ENCODE measurements around the gene SPRN.
A peak's percentile ranks its signal among the peaks of the same experiment; 100 is the strongest.
"Not testable (repeated sequence)": the region's sequence is repeated elsewhere in the genome, so short reads cannot be mapped to it uniquely, and the experiment has no call there.

SPRN gene

DNA sequence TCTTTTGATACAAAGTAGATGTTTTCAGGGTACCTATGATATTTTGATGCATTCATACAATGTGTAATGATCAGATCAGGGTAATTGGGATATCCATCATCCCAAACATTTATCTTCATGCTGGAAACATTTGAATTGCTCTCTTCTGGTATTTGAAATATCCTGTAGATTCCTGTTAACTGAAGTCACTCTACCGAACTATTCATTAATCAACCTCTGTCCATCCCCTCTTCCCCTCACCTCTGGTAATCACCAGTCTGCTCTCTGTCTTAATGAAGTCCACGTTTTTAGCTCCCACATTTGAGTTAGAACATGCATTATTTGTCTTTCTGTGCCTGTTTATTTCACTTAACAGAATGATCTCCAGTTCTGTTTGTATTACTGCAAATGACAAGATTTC is 19.2 kb downstream of the SPRN start:
- no peak for DNase-seq

DNA sequence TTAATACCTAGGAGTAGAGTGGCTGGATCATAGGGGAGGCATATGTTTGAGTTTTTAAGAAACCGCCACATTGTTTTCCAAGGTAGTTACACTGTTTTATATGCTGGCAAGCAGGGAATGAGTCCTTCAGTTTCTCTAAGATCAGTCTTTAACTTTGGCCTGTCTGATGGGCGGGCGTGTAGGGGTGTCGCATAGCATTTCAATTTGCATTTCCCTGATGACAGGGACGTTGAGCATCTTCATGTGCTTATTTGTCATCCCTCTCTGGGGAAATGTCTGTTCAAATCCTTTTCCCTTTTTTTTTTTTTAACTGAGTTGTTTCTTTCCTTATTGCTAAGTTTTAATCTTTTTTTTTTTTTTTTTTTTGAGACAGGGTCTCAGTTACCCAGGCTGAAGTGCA is 20.6 kb downstream of the SPRN start:
- DNase-seq, result no peak

GRCh38 chr10:133403359-133403758 is 21.1 kb downstream of the SPRN start:
- no peak for DNase-seq

DNA sequence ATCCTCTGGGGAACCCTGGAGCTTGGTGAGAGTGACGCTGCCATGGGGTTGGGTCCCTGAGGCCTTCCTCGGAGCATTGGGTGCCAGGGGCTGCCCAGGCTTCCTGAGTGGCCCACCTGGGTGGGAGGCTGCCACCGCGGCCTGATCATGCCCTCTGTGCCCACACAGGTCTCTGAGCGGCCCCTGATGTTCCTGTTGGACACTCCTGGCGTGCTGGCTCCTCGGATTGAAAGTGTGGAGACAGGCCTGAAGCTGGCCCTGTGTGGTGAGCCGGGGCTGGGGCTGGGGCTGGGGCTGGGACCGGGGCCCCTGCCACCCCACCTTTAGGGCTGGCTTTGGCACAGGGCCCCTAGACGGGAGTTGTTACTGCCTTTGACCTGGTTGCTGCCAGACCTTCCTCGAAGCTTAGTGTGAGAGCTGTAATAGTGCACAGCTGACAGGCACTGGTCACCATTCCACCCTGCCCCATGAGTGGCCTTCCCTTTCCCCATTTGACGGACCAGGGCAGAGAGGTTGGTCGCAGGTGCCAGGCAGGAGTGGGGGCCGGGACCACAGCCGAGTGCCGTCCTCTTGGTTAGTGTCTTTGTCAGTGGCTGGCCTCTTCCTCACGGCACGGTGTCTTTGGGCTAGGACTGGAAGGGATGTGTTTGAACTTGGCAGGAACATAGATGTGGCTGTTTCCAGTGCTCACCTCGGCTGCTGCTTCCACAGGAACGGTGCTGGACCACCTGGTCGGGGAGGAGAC is 22.3 kb downstream of the SPRN start:
- DNase-seq, result no peak

DNA sequence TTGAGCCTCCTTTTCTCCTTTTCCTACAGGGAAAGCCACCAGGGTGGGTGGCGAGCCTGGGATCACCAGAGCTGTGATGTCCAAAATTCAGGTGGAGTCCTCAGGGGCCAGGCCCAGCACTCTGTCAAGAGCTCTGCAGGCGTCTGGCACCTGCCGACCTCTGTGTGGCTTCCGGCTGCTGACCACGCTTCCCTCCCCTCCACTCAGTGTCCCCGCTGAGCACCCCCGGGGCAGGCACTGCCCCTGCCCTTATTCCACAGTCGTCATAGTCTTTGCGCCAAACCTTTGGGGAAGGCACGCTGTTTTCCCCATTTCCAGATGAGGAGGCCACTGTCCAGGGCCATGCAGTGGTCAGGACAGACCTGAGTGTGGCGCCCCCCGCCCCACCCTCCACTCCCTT is 22.9 kb downstream of the SPRN start:
- DNase-seq, result no peak

DNA sequence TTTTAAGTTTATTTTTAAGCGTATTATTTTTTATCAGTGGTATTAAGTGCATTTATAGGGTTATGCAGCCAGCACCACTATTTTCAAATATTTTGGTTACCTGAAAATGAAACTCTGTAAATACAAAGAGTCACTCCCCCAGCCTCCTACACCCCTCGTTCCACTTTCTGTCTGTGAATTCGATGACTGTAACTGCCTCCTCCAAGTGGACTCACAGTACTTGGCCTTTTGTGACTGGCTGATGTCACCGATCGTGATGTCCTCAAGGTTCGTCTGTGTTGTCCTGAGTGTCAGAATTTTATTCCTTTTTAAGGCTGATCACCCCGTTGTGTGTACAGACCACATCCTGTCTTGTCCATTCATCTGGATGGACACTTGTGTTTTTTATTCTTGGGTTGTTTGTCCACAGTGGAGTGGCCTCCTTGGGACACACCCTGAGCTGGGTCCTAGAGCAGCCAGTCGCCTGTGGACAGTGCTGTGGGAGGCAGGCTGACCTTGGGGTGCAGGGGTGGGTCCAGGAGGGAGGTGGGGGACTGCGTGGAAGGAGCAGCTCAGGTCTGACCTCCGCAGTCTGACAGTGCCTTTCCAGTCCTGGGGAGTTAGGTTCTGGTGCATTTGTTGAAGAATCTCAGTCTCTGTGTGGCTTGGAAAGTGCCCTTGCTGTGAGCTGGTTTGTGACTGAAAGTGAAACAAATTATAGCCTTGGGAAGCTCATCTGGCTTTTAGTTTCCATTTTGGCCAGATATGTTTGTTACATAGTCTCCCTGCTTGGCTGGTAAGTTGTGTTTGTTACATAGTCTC is 23.6 kb downstream of the SPRN start:
- DNase-seq, result no peak

GRCh38 chr10:133399123-133399601 is 25.3 kb downstream of the SPRN start:
- no peak for DNase-seq

- no peak for DNase-seq
Observed at GRCh38 chr10:133397938-133398337, 26.5 kb downstream of the SPRN start.

GRCh38 chr10:133396035-133396624 is 28.3 kb downstream of the SPRN start:
- no peak for DNase-seq

DNA sequence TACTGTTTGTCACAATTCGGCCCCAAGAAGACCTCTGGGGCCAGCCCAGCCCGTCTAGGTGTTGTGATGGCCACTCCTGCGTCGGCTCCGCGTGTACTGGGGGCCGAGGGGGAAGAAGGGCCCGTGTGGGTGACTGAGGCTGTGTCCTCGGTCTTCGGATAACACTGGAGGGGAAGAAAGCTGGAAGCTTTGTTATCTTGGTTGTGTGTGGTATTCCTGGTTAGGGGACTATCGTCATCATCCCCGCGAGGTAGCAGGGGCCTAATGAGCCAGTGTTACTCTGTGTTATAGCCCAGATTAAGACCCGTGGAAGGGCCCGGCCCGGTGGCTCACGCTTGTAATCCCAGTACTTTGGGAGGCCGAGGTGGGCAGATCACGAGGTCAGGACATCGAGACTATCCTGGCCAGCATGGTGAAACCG is 29.6 kb downstream of the SPRN start:
- DNase-seq, result peak; percentile 13

GRCh38 chr10:133394064-133394663 is 30.3 kb downstream of the SPRN start, which contains the start of gene MTG1:
Gene MTG1 (plus strand): TSS chr10:133394157. CDS start chr10:133394221, 64 bp downstream.
- DNase-seq, result peak; percentile 95

DNA sequence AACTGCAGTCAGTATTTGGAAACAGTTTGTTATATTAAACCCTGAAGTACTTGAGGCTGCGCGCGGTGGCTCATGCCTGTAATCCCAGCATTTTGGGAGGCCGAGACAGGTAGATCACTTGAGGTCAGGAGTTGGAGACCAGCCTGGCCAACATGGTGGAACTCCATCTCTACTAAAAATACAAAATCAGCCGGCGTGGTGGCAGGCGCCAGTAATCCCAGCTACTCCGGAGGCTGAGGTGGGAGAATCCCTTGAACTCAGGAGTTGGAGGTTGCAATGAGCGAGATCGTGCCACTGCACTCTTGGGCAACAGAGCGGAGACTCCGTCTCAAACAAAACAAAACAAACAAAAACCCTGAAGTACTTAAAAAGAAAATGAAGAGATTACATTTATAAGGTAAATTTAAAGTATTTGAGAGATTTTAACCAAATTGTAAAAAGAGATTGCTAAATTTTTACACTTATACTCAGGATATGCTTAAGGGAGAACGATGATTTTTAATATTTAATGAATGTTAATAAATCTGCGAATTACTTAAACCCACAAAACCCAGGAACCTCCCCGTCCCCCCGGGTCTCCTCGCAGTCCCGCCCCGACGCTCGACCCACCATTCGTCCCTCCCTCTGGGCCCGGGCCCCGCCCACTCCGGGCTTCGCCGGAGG is 30.9 kb downstream of the SPRN start:
- no peak for DNase-seq

DNA sequence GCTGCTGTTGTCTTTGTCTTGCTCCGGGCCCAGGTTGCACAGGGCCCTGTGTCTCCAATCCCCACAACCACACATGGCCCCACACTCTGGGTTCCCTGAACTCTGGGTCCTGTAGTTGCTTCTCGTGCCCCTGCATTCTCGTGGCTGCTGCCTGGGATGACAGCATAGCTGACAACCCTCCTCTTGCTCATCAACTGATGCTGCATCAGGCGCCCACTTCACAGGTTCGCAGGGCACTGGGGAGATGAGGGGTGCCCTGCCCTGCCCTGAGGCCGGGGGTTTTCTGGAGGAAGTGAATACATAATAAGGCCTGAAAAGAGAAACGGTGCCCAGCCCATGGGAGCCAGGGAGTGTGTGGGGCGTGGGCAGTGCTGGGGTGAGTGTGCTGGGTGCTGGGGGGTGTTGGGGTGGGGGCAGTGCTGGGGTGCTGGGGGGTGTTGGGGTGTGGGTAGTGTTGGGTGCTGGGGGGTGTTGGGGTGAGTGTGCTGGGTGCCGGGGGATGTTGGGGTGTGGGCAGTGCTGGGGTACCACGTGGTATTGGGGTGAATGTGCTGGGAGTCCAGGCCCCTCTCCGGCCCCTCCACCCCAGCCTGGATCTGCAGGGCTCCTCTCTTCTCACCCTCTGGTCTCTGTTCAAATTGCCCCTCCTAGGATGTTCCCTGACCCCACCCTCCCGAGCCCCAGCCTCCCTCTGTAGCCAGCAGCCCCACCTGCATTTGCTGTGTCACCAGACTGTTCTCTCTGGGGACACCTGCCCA is 32.5 kb downstream of the SPRN start:
- peak; percentile 37 for DNase-seq

DNA sequence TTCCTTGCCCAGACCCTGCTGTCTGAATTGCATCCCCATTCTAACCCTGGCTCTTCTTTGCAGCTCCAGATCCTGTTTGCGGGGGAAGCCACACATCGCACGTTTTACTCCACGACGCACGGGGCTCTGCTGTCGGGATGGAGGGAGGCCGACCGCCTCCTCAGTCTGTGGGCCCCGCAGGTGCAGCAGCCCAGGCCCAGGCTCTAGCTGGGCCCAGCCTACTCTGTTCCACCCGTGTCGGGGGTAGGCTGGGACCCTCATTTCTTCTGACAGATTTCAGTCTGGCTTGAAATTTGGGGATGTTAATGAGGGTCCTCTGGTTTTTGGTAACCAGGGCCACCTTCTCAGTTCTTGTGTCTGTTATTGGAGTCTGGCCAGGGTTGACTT is 33.2 kb downstream of the SPRN start:
- DNase-seq, result no peak

DNA sequence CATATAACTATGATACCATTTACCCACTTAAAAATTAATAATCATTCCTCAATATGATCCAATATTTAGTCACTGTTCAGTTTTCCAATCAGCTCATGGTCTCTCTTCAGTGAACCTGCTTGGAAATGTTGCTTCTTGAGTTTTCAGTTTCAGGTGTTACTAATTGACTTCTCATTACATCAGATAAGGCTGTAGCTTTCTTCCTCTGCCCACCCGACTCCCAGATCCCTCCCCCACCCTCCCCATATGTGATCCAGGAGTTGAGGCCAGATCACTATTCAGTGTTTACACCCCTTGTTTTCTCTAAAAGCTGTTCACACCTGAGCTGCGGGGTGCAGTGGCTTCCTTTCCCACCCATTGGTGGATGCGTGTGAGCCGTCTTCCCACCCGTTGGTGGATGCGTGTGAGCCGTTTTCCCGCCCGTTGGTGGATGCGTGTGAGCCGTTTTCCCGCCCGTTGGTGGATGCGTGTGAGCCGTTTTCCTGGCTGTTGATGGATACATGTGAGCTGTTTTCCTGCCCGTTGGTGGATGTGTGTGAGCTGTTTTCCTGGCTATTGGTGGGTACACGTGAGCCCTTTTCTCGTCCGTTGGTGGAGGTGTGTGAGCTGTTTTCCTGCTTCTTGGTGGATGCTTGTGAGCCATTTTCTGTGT is 33.7 kb downstream of the SPRN start:
- DNase-seq, result peak; percentile 21

DNA sequence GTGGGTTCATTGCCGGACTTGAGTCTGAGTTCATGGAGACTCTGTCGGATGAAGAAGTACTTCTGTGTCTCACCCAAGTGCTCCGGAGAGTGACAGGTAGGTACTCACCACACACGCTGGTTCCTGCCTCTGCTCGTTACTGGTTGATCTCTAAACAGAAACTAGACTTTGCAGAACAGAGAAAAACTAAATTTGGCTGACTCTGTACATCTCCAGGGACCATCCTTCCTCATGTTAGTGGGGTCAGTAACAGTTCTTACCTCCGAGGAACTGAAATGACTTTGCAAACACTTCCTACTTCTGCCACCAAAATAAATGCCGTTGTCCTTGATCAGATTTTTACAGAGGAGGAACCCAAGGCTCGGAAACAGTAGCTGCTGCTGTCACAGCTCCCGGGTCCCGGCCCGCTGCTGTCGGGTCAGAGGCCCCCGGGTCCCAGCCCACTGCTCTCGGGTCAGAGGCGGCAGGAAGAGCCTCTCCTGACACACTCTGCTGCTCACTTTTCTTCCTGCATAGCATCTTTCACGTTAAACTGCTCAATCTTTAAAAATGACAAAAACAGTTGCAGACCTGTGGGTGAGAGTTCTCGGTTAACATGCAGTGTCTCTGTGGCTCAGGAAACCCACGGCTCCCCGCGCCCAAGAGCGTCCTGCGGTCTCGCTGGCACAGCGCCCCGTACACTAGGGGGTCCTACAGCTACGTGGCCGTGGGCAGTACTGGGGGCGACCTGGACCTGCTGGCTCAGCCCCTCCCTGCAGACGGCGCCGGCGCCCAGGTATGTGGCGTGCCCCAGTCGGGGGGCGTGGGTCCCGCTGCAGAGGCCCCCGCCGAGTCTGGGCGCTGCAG is 35.2 kb downstream of the SPRN start:
- DNase-seq, result peak; percentile 57

- no peak for DNase-seq
Observed at GRCh38 chr10:133388236-133388972, 36.0 kb downstream of the SPRN start.

GRCh38 chr10:133386951-133387350 is 37.5 kb downstream of the SPRN start:
- not testable (repeated sequence) for DNase-seq

GRCh38 chr10:133385214-133385613 is 39.2 kb downstream of the SPRN start:
- DNase-seq, result no peak

GRCh38 chr10:133384071-133384470 is 40.4 kb downstream of the SPRN start:
- no peak for DNase-seq
